NCI-H345 treated with DMSO at 0.1 percent for 48 hours (cell line): ENCODE data around the gene CEP57L1.

Experiments used
- DNase-seq: peaks from one replicate; lab custom pipeline; 2025; ENCODE audit not compliant: unreplicated experiment; lab: John Stamatoyannopoulos, UW

The CEP57L1 gene

GRCh38 chr6:109095036-109095834 is at the start of gene CEP57L1:
CEP57L1 (plus strand) TSS chr6:109095507; CDS start chr6:109145222, 49,715 bp downstream.
- peak; percentile 97 for DNase-seq

- no peak for DNase-seq
These were observed 47.1 kb upstream of the CEP57L1 start for GRCh38 chr6:109048176-109048575.

GRCh38 chr6:109048670-109049415 is 46.5 kb upstream of the CEP57L1 start:
- no peak for DNase-seq

- no peak for DNase-seq
These were observed 45.3 kb upstream of the CEP57L1 start for GRCh38 chr6:109050012-109050411.

- DNase-seq: no peak
These were observed 44.7 kb upstream of the CEP57L1 start for GRCh38 chr6:109050447-109051102.

- DNase-seq: no peak
These were observed 43.8 kb upstream of the CEP57L1 start for GRCh38 chr6:109051301-109052017.

- DNase-seq: no peak
These were observed 43.2 kb upstream of the CEP57L1 start for GRCh38 chr6:109052018-109052651.

- no peak for DNase-seq
These were observed 42.5 kb upstream of the CEP57L1 start for GRCh38 chr6:109052852-109053251.

- no peak for DNase-seq
These were observed 42.0 kb upstream of the CEP57L1 start for GRCh38 chr6:109053336-109053735.

GRCh38 chr6:109055771-109056235 is 39.5 kb upstream of the CEP57L1 start:
- DNase-seq: no peak

GRCh38 chr6:109056661-109057060 is 38.6 kb upstream of the CEP57L1 start:
- no peak for DNase-seq

GRCh38 chr6:109058620-109059019 is 36.7 kb upstream of the CEP57L1 start:
- no peak for DNase-seq

- DNase-seq: no peak
These were observed 36.2 kb upstream of the CEP57L1 start for GRCh38 chr6:109059153-109059552.

GRCh38 chr6:109059571-109060021 is 35.7 kb upstream of the CEP57L1 start:
- no peak for DNase-seq

GRCh38 chr6:109060571-109060970 is 34.7 kb upstream of the CEP57L1 start:
- no peak for DNase-seq

- no peak for DNase-seq
These were observed 33.1 kb upstream of the CEP57L1 start for GRCh38 chr6:109062216-109062615.

GRCh38 chr6:109062767-109063352 is 32.4 kb upstream of the CEP57L1 start:
- no peak for DNase-seq

GRCh38 chr6:109069746-109070145 is 25.6 kb upstream of the CEP57L1 start:
- no peak for DNase-seq

- no peak for DNase-seq
These were observed 24.0 kb upstream of the CEP57L1 start for GRCh38 chr6:109071125-109071917.
